Measurements from ENCODE around the gene GRIPAP1. TPM values are rescaled to one million over a fixed set of nuclear protein-coding genes. Genes with fewer than 3 reads are reported as not detected.

The GRIPAP1 gene
- total RNA-seq, 1 donor from 2014 or later = 31.1 TPM

DNA sequence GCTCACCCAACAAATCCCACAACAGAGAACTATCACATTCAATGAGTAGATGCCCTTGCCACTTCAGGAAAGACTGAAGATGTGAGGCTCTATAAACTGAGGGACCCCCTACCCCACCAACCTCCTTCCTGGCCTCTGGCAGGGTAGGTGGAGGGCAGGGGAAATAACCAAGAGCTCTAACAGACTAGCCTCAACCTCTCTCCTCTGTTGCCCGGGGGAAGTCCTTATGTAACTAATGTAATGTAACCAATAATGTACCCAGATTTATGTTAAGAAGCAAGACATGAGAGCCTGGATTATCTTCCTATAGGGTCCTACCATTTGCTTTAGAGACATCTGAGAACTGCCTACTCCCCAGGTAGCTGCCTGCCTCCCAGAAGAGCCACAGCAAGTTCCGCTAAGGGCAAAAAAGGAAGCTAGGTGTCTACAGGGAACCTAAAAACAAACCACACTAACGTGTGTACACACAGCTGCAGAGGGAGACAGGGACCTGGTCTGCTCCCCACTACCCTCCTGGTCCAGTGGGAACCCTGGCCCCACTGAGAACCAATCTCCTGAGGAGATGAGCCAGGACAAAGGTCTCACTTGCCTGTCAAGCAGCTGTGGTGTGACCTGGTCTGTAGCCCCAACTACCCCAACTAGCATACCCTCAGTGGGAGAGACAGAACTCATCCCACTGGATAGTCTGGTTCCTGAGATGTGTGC, 62.4 kb downstream of the GRIPAP1 start:
- TF ChIP-seq CTCF (IDR thresholded peaks at IDR 0.05; ENCODE audit: insufficient read depth, low read length, poor library complexity, severe bottlenecking) = no peak
- no peak overlapping the region for H3K4me3 ChIP-seq (ENCODE audit: low read depth, low read length)
- no peaks in the 10 kb centered on the region for H3K27me3 ChIP-seq (ENCODE audit: control insufficient read depth, insufficient read depth, low read length)
- no peak for DNase-seq (ENCODE audit: low read depth)
- no peaks in the 10 kb centered on the region for H3K36me3 ChIP-seq (ENCODE audit: control insufficient read depth, insufficient read depth, low read length)

GRCh38 chrX:48938721-48939425, 63.2 kb downstream of the GRIPAP1 start:
- Histone ChIP-seq H3K36me3 (ENCODE audit: control insufficient read depth, insufficient read depth, low read length) (no peaks in the 10 kb centered on the region), H3K4me3 (ENCODE audit: low read depth, low read length) (no peak overlapping the region), H3K27me3 (ENCODE audit: control insufficient read depth, insufficient read depth, low read length) (no peaks in the 10 kb centered on the region)
- no peak for TF ChIP-seq CTCF (IDR thresholded peaks at IDR 0.05; ENCODE audit: insufficient read depth, low read length, poor library complexity, severe bottlenecking)
- DNase-seq (ENCODE audit: low read depth) = no peak

GRCh38 chrX:48937054-48937907, 64.8 kb downstream of the GRIPAP1 start:
- H3K4me3 ChIP-seq (ENCODE audit: low read depth, low read length) = no peak overlapping the region
- H3K36me3 ChIP-seq (ENCODE audit: control insufficient read depth, insufficient read depth, low read length) = no peaks in the 10 kb centered on the region
- no peak for TF ChIP-seq CTCF (IDR thresholded peaks at IDR 0.05; ENCODE audit: insufficient read depth, low read length, poor library complexity, severe bottlenecking)
- H3K27me3 ChIP-seq (ENCODE audit: control insufficient read depth, insufficient read depth, low read length) = no peaks in the 10 kb centered on the region
- DNase-seq (ENCODE audit: low read depth) = no peak

- H3K27me3 ChIP-seq (ENCODE audit: control insufficient read depth, insufficient read depth, low read length) = no peaks in the 10 kb centered on the region
- DNase-seq (ENCODE audit: low read depth) = no peak
- no peak for TF ChIP-seq CTCF (IDR thresholded peaks at IDR 0.05; ENCODE audit: insufficient read depth, low read length, poor library complexity, severe bottlenecking)
- no peak overlapping the region for H3K4me3 ChIP-seq (ENCODE audit: low read depth, low read length)
- no peaks in the 10 kb centered on the region for H3K36me3 ChIP-seq (ENCODE audit: control insufficient read depth, insufficient read depth, low read length)
Measured at GRCh38 chrX:48936429-48937053, 65.5 kb downstream of the GRIPAP1 start.

DNA sequence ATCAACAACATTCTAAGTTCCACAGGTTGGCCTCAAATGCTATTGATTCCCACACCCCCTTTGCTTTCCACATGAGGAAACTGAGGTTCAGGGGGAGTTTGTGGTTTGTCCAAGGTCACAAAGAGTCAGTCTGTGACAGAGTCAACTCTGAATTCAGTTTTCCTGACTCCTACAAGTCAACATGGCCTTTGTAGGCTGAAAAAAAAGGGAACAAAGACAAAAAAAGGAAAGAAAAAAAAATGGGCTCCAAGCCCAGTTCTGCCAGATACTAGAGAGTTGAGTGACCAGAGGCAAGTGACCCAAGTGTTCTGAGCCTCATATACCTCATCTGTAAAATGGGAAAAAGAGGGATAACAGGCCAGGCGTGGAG, 66.8 kb downstream of the GRIPAP1 start:
- Histone ChIP-seq H3K36me3 (ENCODE audit: control insufficient read depth, insufficient read depth, low read length) (no peaks in the 10 kb centered on the region), H3K4me3 (ENCODE audit: low read depth, low read length) (no peak overlapping the region), H3K27me3 (ENCODE audit: control insufficient read depth, insufficient read depth, low read length) (no peaks in the 10 kb centered on the region)
- TF ChIP-seq CTCF (IDR thresholded peaks at IDR 0.05; ENCODE audit: insufficient read depth, low read length, poor library complexity, severe bottlenecking) = no peak
- DNase-seq (ENCODE audit: low read depth) = no peak

Data from kidney epithelial cell (primary cell).